ENCODE results near the gene ZNF662.

The ZNF662 gene

GRCh38 chr3:42963269-42963668, 57.3 kb downstream of the ZNF662 start:
- WGBS: no CpG with 5 or more reads among the region's 2 CpGs
- H2BK12ac ChIP-seq (ENCODE audit: low read length in 2 of 2): no peak overlapping the region
- H3K4ac ChIP-seq (ENCODE audit: low read depth in 1 of 2, low read length in 2 of 2): no peak overlapping the region
- H3K4me3 ChIP-seq (ENCODE audit: insufficient read depth in 1 of 2, low read depth in 1 of 2, low read length in 2 of 2): no peak overlapping the region
- no peak overlapping the region for H2AFZ ChIP-seq (ENCODE audit: low read depth, low read length)
- H4K8ac ChIP-seq (ENCODE audit: low read length): no peak overlapping the region
- H3K23ac ChIP-seq (ENCODE audit: low read length in 2 of 2): no peak overlapping the region
- no peak overlapping the region for H2BK15ac ChIP-seq (ENCODE audit: low read depth, poor library complexity, severe bottlenecking)
- no peaks in the 10 kb centered on the region for H3K36me3 ChIP-seq (ENCODE audit: control insufficient read depth in 1 of 2, insufficient read depth in 2 of 2, low read depth in 1 of 2, low read length in 2 of 2)
- no peak overlapping the region for H3K27ac ChIP-seq (ENCODE audit: low read length, poor library complexity, severe bottlenecking)
- no peak overlapping the region for H3K18ac ChIP-seq (ENCODE audit: low read depth in 1 of 2, low read length in 2 of 2)
- no peak overlapping the region for H3K4me2 ChIP-seq (ENCODE audit: low read length, poor library complexity, severe bottlenecking)
- H2BK5ac ChIP-seq (ENCODE audit: low read depth, low read length, poor library complexity, severe bottlenecking): no peak overlapping the region
- H3K27me3 ChIP-seq (ENCODE audit: control insufficient read depth in 1 of 2, insufficient read depth in 1 of 2, low read length in 2 of 2): peaks cover 0 to 5% of the 10 kb centered on the region in 2 experiments
- no peak overlapping the region for H2AK5ac ChIP-seq (ENCODE audit: low read length, severe bottlenecking)
- no peaks in the 10 kb centered on the region for H3K79me1 ChIP-seq (replicated peaks; ENCODE audit: low read length, poor library complexity, severe bottlenecking)
- H3K9me3 ChIP-seq (ENCODE audit: control insufficient read depth, low read length): no peaks in the 10 kb centered on the region
- no peak overlapping the region for H3K14ac ChIP-seq (ENCODE audit: low read length in 2 of 2)
- H3K4me1 ChIP-seq (ENCODE audit: control insufficient read depth, insufficient read depth, low read depth, low read length): no peaks in the 10 kb centered on the region
- DNase-seq: no peak
- no peak overlapping the region for H3K9ac ChIP-seq (ENCODE audit: low read length)
- H4K91ac ChIP-seq (ENCODE audit: low read length): no peak overlapping the region
- H2BK120ac ChIP-seq (ENCODE audit: low read depth, low read length): no peak overlapping the region

DNA sequence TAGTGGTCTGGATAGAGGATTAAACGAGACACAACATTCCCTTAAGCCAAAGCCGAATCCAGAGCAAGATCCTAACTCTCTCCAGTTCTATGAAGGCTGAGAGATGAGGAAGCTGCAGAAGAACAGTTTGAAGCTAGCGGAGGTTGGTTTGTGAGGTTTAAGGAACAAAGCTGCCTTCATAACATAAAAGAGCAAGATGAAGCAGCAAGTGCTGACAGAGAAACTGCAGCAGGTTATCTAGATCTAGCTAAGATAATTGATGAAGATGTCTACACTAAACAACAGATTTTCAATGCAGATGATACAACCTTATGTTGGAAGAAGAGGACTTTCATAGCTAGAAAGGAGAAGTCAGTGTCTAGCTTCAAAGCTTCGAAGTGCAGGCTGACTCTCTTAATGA, 58.3 kb downstream of the ZNF662 start:
- no peak overlapping the region for H2AFZ ChIP-seq (ENCODE audit: low read depth, low read length)
- H2AK5ac ChIP-seq (ENCODE audit: low read length, severe bottlenecking): no peak overlapping the region
- H3K23ac ChIP-seq (ENCODE audit: low read length in 2 of 2): no peak overlapping the region
- H2BK120ac ChIP-seq (ENCODE audit: low read depth, low read length): no peak overlapping the region
- no peak for DNase-seq
- no peak overlapping the region for H4K91ac ChIP-seq (ENCODE audit: low read length)
- no peak overlapping the region for H3K4ac ChIP-seq (ENCODE audit: low read depth in 1 of 2, low read length in 2 of 2)
- H3K4me1 ChIP-seq (ENCODE audit: control insufficient read depth, insufficient read depth, low read depth, low read length): no peaks in the 10 kb centered on the region
- H3K36me3 ChIP-seq (ENCODE audit: control insufficient read depth in 1 of 2, insufficient read depth in 2 of 2, low read depth in 1 of 2, low read length in 2 of 2): no peaks in the 10 kb centered on the region
- no peak overlapping the region for H2BK5ac ChIP-seq (ENCODE audit: low read depth, low read length, poor library complexity, severe bottlenecking)
- no peak overlapping the region for H3K27ac ChIP-seq (ENCODE audit: low read length, poor library complexity, severe bottlenecking)
- H3K79me1 ChIP-seq (replicated peaks; ENCODE audit: low read length, poor library complexity, severe bottlenecking): no peaks in the 10 kb centered on the region
- WGBS: 100% methylated on average over 1 of the region's 4 CpGs
- no peak overlapping the region for H2BK12ac ChIP-seq (ENCODE audit: low read length in 2 of 2)
- H3K14ac ChIP-seq (ENCODE audit: low read length in 2 of 2): no peak overlapping the region
- H3K9me3 ChIP-seq (ENCODE audit: control insufficient read depth, low read length): no peaks in the 10 kb centered on the region
- no peak overlapping the region for H3K18ac ChIP-seq (ENCODE audit: low read depth in 1 of 2, low read length in 2 of 2)
- no peak overlapping the region for H3K4me2 ChIP-seq (ENCODE audit: low read length, poor library complexity, severe bottlenecking)
- no peak overlapping the region for H4K8ac ChIP-seq (ENCODE audit: low read length)
- no peak overlapping the region for H3K4me3 ChIP-seq (ENCODE audit: insufficient read depth in 1 of 2, low read depth in 1 of 2, low read length in 2 of 2)
- no peak overlapping the region for H3K9ac ChIP-seq (ENCODE audit: low read length)
- H3K27me3 ChIP-seq (ENCODE audit: control insufficient read depth in 1 of 2, insufficient read depth in 1 of 2, low read length in 2 of 2): peaks cover 0 to 8% of the 10 kb centered on the region in 2 experiments
- no peak overlapping the region for H2BK15ac ChIP-seq (ENCODE audit: low read depth, poor library complexity, severe bottlenecking)
